Spleen (tissue), 7 donors: ENCODE data around the gene PIGV.

ENCODE experiments used
- POLR2A ChIP-seq, 3 donors: fragments of 450-650 bp; IDR thresholded peaks; one replicate each; pipeline ENCODE4 v1.5.1; 2017; ENCODE audit warnings: antibody characterized with exemption in 3 of 3, mild to moderate bottlenecking in 1 of 3
- TF ChIP-seq, protein P1 (sequence below), 11 experiments: fragments of 200-600 bp in 7 of 11; fragments of 450-650 bp in 4 of 11; sonication (generic) in 4 of 11; IDR thresholded peaks in 8 of 11; conservative IDR thresholded peaks in 3 of 11; 1 replicate in 7 of 11; 2 replicates in 4 of 11; pipeline versions ENCODE4 v1.4.0 to v1.8.0; 2016 to 2021; ENCODE audit warnings: antibody characterized with exemption in 11 of 11, inconsistent platforms in 4 of 11, mild to moderate bottlenecking in 1 of 11
- donor health status: DM: no; HTN: no; CAD: no; lungs with moderate emphysema.
- donor health status: DM: no; HTN: no; CAD: no.
- donor health status: DM: no; HTN: no; CAD: no.

DNA sequence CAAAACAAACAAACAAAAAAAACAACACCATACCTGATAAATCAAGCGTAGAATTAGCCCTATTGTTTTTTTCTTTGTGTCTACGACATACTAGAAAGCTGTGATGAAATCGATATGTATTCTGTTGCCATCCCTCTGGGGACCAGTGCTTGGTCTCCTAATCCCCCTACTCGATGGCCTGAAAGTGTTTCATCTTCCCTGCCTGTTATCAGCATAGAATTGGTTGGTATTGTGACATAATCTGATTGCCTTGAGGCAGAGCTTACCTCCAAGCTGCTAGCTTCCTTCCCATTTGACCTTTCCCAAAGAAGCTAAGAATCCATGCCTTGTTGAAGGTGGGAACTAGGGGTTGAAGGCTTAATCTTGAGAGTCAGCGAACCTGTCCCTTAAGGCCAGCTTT is 40.7 kb upstream of the PIGV start:
- TF ChIP-seq, protein P1, sequence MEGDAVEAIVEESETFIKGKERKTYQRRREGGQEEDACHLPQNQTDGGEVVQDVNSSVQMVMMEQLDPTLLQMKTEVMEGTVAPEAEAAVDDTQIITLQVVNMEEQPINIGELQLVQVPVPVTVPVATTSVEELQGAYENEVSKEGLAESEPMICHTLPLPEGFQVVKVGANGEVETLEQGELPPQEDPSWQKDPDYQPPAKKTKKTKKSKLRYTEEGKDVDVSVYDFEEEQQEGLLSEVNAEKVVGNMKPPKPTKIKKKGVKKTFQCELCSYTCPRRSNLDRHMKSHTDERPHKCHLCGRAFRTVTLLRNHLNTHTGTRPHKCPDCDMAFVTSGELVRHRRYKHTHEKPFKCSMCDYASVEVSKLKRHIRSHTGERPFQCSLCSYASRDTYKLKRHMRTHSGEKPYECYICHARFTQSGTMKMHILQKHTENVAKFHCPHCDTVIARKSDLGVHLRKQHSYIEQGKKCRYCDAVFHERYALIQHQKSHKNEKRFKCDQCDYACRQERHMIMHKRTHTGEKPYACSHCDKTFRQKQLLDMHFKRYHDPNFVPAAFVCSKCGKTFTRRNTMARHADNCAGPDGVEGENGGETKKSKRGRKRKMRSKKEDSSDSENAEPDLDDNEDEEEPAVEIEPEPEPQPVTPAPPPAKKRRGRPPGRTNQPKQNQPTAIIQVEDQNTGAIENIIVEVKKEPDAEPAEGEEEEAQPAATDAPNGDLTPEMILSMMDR (IDR thresholded peaks at IDR 0.05 in 8 of 11, conservative IDR thresholded peaks at IDR 0.05 in 3 of 11) = no peak
- no peak for TF ChIP-seq POLR2A (IDR thresholded peaks at IDR 0.05)
